ENCODE data around the gene GAGE10. TPM values are rescaled to one million over a fixed set of nuclear protein-coding genes. Genes with fewer than 3 reads are reported as not detected.
A peak's percentile ranks its signal among the peaks of the same experiment; 100 is the strongest.

Gene GAGE10
- total RNA-seq, 2 experiments from 2014 or later, result not detected

- ChIA-PET POLR2A (interaction anchor here (1.1 to 5.2 kb wide), 3 partner anchors 12 to 18 kb away, joined by 3 to 37 read pairs (median 10); partner anchors contain the start of gene PPP1R3F), CTCF (no interaction called here)
- peaks cover 43% of the 10 kb centered on the region for H3K4me1 ChIP-seq (ENCODE audit: insufficient read depth, low read length)
- DNase-seq, result peak in 1 of 14 experiments; percentile 19
- no peaks in the 10 kb centered on the region for H3K27me3 Mint-ChIP-seq
- peaks cover 34% of the 10 kb centered on the region for H3K4me1 Mint-ChIP-seq (ENCODE audit: low read depth)
- peak overlapping the region; percentile 3 for H3K4me3 ChIP-seq (ENCODE audit: low read length)
- H3K27me3 ChIP-seq (ENCODE audit: control insufficient read depth in 1 of 2, insufficient read depth in 2 of 2, low read length in 2 of 2), result no peaks in the 10 kb centered on the region
- no peaks in the 10 kb centered on the region for H3K9me3 ChIP-seq (ENCODE audit: control insufficient read depth in 1 of 2, insufficient read depth in 1 of 2, low read length in 2 of 2)
- TF ChIP-seq, protein P1, sequence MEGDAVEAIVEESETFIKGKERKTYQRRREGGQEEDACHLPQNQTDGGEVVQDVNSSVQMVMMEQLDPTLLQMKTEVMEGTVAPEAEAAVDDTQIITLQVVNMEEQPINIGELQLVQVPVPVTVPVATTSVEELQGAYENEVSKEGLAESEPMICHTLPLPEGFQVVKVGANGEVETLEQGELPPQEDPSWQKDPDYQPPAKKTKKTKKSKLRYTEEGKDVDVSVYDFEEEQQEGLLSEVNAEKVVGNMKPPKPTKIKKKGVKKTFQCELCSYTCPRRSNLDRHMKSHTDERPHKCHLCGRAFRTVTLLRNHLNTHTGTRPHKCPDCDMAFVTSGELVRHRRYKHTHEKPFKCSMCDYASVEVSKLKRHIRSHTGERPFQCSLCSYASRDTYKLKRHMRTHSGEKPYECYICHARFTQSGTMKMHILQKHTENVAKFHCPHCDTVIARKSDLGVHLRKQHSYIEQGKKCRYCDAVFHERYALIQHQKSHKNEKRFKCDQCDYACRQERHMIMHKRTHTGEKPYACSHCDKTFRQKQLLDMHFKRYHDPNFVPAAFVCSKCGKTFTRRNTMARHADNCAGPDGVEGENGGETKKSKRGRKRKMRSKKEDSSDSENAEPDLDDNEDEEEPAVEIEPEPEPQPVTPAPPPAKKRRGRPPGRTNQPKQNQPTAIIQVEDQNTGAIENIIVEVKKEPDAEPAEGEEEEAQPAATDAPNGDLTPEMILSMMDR (IDR thresholded peaks at IDR 0.05), result no peak
- intact Hi-C loops (cut with DNase I, micrococcal nuclease), result no loop called here
- peak; percentile 57 for ATAC-seq (ENCODE audit: poor library complexity)
- no peaks in the 10 kb centered on the region for H3K36me3 ChIP-seq (ENCODE audit: insufficient read depth, low read length)
- H3K27ac Mint-ChIP-seq, result peak overlapping the region; percentile 71
- H3K36me3 Mint-ChIP-seq (ENCODE audit: low read depth), result peaks cover 3% of the 10 kb centered on the region
- peak overlapping the region; percentile 21 to 30 for H3K27ac ChIP-seq (ENCODE audit: low read depth in 1 of 2, low read length in 2 of 2)
- no peak overlapping the region for H3K4me3 Mint-ChIP-seq
- H3K9me3 Mint-ChIP-seq, result no peaks in the 10 kb centered on the region
Observed at GRCh38 chrX:49257074-49257790, 46.2 kb upstream of the GAGE10 start.

- ATAC-seq (ENCODE audit: poor library complexity), result peak; percentile 60
- Histone ChIP-seq H3K27me3 (ENCODE audit: control insufficient read depth in 1 of 2, insufficient read depth in 2 of 2, low read length in 2 of 2) (no peaks in the 10 kb centered on the region), H3K36me3 (ENCODE audit: insufficient read depth, low read length) (no peaks in the 10 kb centered on the region), H3K4me3 (ENCODE audit: low read length) (peak overlapping the region; percentile 19), H3K9me3 (ENCODE audit: control insufficient read depth in 1 of 2, insufficient read depth in 1 of 2, low read length in 2 of 2) (no peaks in the 10 kb centered on the region), H3K4me1 (ENCODE audit: insufficient read depth, low read length) (peaks cover 43% of the 10 kb centered on the region), H3K27ac (ENCODE audit: low read depth in 1 of 2, low read length in 2 of 2) (peak overlapping the region; percentile 21 to 30)
- no peaks in the 10 kb centered on the region for H3K36me3 Mint-ChIP-seq (ENCODE audit: low read depth)
- H3K9me3 Mint-ChIP-seq, result no peaks in the 10 kb centered on the region
- ChIA-PET POLR2A (interaction anchor here (0.5 to 5.2 kb wide), 5 partner anchors 9 to 356 kb away, joined by 3 to 37 read pairs (median 4); partner anchors contain the start of gene PPP1R3F), CTCF (no interaction called here)
- peak in 8 of 14 experiments; percentile 28 to 58 (median 40) for DNase-seq
- no peaks in the 10 kb centered on the region for H3K27me3 Mint-ChIP-seq
- H3K4me1 Mint-ChIP-seq (ENCODE audit: low read depth), result peaks cover 31% of the 10 kb centered on the region
- TF ChIP-seq, protein P1 (IDR thresholded peaks at IDR 0.05), result no peak
- peak overlapping the region; percentile 77 for H3K27ac Mint-ChIP-seq
- peak overlapping the region; percentile 15 for H3K4me3 Mint-ChIP-seq
- intact Hi-C loops (cut with DNase I, micrococcal nuclease), result no loop called here
Observed at GRCh38 chrX:49257846-49258748, 45.3 kb upstream of the GAGE10 start.

GRCh38 chrX:49258749-49259124, 44.7 kb upstream of the GAGE10 start:
- CTCF ChIA-PET, result no interaction called here
- Mint-ChIP-seq H3K27me3 (no peaks in the 10 kb centered on the region), H3K36me3 (ENCODE audit: low read depth) (no peaks in the 10 kb centered on the region), H3K4me3 (no peak overlapping the region), H3K9me3 (no peaks in the 10 kb centered on the region), H3K27ac (peak overlapping the region; percentile 77), H3K4me1 (ENCODE audit: low read depth) (peaks cover 31% of the 10 kb centered on the region)
- ATAC-seq (ENCODE audit: poor library complexity) (no peak), DNase-seq (no peak)
- H3K4me1 ChIP-seq (ENCODE audit: insufficient read depth, low read length), result peaks cover 43% of the 10 kb centered on the region
- no peaks in the 10 kb centered on the region for H3K27me3 ChIP-seq (ENCODE audit: control insufficient read depth in 1 of 2, insufficient read depth in 2 of 2, low read length in 2 of 2)
- no peak overlapping the region for H3K4me3 ChIP-seq (ENCODE audit: low read length)
- POLR2A ChIA-PET, result interaction anchor here (0.5 to 5.2 kb wide), 4 partner anchors 10 to 355 kb away, joined by 3 to 37 read pairs (median 7); partner anchors contain the start of gene PPP1R3F
- intact Hi-C loops (cut with DNase I, micrococcal nuclease), result no loop called here
- no peaks in the 10 kb centered on the region for H3K9me3 ChIP-seq (ENCODE audit: control insufficient read depth in 1 of 2, insufficient read depth in 1 of 2, low read length in 2 of 2)
- H3K27ac ChIP-seq (ENCODE audit: low read depth in 1 of 2, low read length in 2 of 2), result no peak overlapping the region
- H3K36me3 ChIP-seq (ENCODE audit: insufficient read depth, low read length), result no peaks in the 10 kb centered on the region
- TF ChIP-seq, protein P1 (IDR thresholded peaks at IDR 0.05), result no peak
